Glutamatergic neuron (in vitro differentiated cells): ENCODE results near the gene PRKAG2. TPM values are rescaled to one million over a fixed set of nuclear protein-coding genes. Genes with fewer than 3 reads are reported as not detected.

ENCODE experiments used
- DNase-seq: peaks from one replicate; pipeline ENCODE4 v3.0.0; 2022
- H3K27ac Mint-ChIP-seq: one replicate; pipeline ENCODE4 v1.8.0; 2020; ENCODE audit warnings: mild to moderate bottlenecking, mixed read lengths, inconsistent platforms; ENCODE audit not compliant: unreplicated experiment
- H3K27me3 Mint-ChIP-seq: one replicate; pipeline ENCODE4 v1.8.0; 2020; ENCODE audit warnings: mild to moderate bottlenecking, moderate library complexity, mixed read lengths, inconsistent platforms; ENCODE audit not compliant: unreplicated experiment
- H3K36me3 Mint-ChIP-seq: one replicate; pipeline ENCODE4 v1.8.0; 2020; ENCODE audit warnings: mild to moderate bottlenecking, mixed read lengths, inconsistent platforms; ENCODE audit not compliant: unreplicated experiment
- H3K4me1 Mint-ChIP-seq: one replicate; pipeline ENCODE4 v1.8.0; 2020; ENCODE audit warnings: mild to moderate bottlenecking, low read depth, mixed read lengths, inconsistent platforms; ENCODE audit not compliant: unreplicated experiment
- H3K4me3 Mint-ChIP-seq: one replicate; pipeline ENCODE4 v1.8.0; 2020; ENCODE audit warnings: mild to moderate bottlenecking, mixed read lengths, inconsistent platforms; ENCODE audit not compliant: unreplicated experiment
- H3K9me3 Mint-ChIP-seq: one replicate; pipeline ENCODE4 v1.8.0; 2020; ENCODE audit warnings: mild to moderate bottlenecking, moderate library complexity, mixed read lengths, inconsistent platforms; ENCODE audit not compliant: unreplicated experiment
- CTCF ChIP-seq: fragments of 200-600 bp; sonication (generic); IDR thresholded peaks from one replicate; pipeline ENCODE4 v1.5.0; 2021; ENCODE audit not compliant: partially characterized antibody, unreplicated experiment
- total RNA-seq: library from RNA; stranded (reverse); fragmentation: NEBNext Ultra II Directional; extraction: Animal tissue kit (Norgen Biotek cat#: 25700); gene quantifications from one replicate; pipeline ENCODE4 v1.2.1, GENCODE V29; 2021; ENCODE audit not compliant: unreplicated experiment

PRKAG2 gene
- total RNA-seq, 1 donor from 2014 or later = 24.7 TPM

GRCh38 chr7:151837285-151838042 is 39.5 kb downstream of the PRKAG2 start:
- H3K27ac Mint-ChIP-seq = no peak overlapping the region
- H3K9me3 Mint-ChIP-seq = peaks cover 5% of the 10 kb centered on the region
- DNase-seq = no peak
- peaks cover 15% of the 10 kb centered on the region for H3K4me1 Mint-ChIP-seq
- no peak for TF ChIP-seq CTCF
- H3K27me3 Mint-ChIP-seq = no peaks in the 10 kb centered on the region
- H3K4me3 Mint-ChIP-seq = no peak overlapping the region
- no peaks in the 10 kb centered on the region for H3K36me3 Mint-ChIP-seq

GRCh38 chr7:151836927-151837205 is 40.0 kb downstream of the PRKAG2 start:
- Mint-ChIP-seq H3K27me3 (no peaks in the 10 kb centered on the region), H3K36me3 (no peaks in the 10 kb centered on the region), H3K4me3 (no peak overlapping the region), H3K9me3 (peaks cover 5% of the 10 kb centered on the region), H3K27ac (no peak overlapping the region), H3K4me1 (peaks cover 15% of the 10 kb centered on the region)
- TF ChIP-seq CTCF = no peak
- no peak for DNase-seq

GRCh38 chr7:151836191-151836926 is 40.6 kb downstream of the PRKAG2 start:
- no peak overlapping the region for H3K27ac Mint-ChIP-seq
- no peak overlapping the region for H3K4me3 Mint-ChIP-seq
- no peaks in the 10 kb centered on the region for H3K36me3 Mint-ChIP-seq
- H3K27me3 Mint-ChIP-seq = no peaks in the 10 kb centered on the region
- no peak for DNase-seq
- H3K9me3 Mint-ChIP-seq = peaks cover 5% of the 10 kb centered on the region
- no peak for TF ChIP-seq CTCF
- H3K4me1 Mint-ChIP-seq = peaks cover 15% of the 10 kb centered on the region

GRCh38 chr7:151835636-151836035 is 41.3 kb downstream of the PRKAG2 start:
- Mint-ChIP-seq H3K4me3 (no peak overlapping the region), H3K27ac (no peak overlapping the region), H3K27me3 (no peaks in the 10 kb centered on the region), H3K9me3 (peaks cover 5% of the 10 kb centered on the region), H3K36me3 (no peaks in the 10 kb centered on the region), H3K4me1 (peaks cover 15% of the 10 kb centered on the region)
- no peak for TF ChIP-seq CTCF
- DNase-seq = no peak

GRCh38 chr7:151834271-151835035 is 42.5 kb downstream of the PRKAG2 start:
- H3K4me3 Mint-ChIP-seq = no peak overlapping the region
- TF ChIP-seq CTCF = no peak
- H3K4me1 Mint-ChIP-seq = peaks cover 15% of the 10 kb centered on the region
- DNase-seq = no peak
- H3K27ac Mint-ChIP-seq = no peak overlapping the region
- H3K27me3 Mint-ChIP-seq = no peaks in the 10 kb centered on the region
- peaks cover 5% of the 10 kb centered on the region for H3K9me3 Mint-ChIP-seq
- H3K36me3 Mint-ChIP-seq = no peaks in the 10 kb centered on the region
